IPS DF 19.7 (cell line): ENCODE data around the gene KY.

Source experiments
- DNase-seq: peaks from one replicate; pipeline ENCODE4 v3.0.0-alpha.2; 2013; ENCODE audit warnings: low read depth, low spot score

Gene KY, protein sequence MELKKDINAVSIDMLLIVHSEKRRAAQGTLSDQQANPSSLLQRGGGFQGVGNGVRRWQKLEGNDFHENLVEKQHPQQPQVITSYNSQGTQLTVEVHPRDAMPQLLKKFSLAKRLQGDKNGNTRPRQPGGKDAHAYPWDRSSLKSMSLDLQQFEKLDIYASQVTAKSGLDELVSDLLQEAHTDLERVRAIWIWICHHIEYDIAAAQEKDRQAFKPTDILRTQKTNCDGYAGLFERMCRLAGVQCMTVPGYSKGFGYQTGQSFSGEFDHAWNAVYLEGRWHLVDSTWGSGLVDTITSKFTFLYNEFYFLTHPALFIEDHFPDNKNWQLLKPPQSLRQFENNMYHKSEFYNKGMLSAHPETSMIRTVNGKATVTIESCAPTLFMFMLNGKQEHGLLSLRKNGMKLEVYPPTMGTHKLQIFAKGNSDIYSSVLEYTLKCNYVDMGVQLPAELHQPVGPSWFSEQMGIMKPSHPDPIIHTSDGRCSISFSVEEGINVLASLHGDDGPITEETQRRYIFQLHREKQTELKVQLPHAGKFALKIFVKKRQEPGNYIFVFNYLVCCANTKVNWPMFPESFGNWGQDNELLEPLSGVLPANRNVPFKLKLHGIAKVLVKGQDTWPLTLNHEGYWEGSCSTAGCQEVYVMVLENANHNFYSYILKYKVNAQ

GRCh38 chr3:134650431-134651346, at the start of gene KY:
KY (minus strand) TSS chr3:134651022; CDS start chr3:134650960, 62 bp downstream.
- DNase-seq, result no peak

GRCh38 chr3:134699721-134700120, 48.9 kb upstream of the KY start:
- no peak for DNase-seq

- no peak for DNase-seq
These were observed 48.4 kb upstream of the KY start for GRCh38 chr3:134699141-134699711.

- no peak for DNase-seq
These were observed 47.2 kb upstream of the KY start for GRCh38 chr3:134697830-134698689.

- DNase-seq, result no peak
These were observed 45.3 kb upstream of the KY start for GRCh38 chr3:134696155-134696554.

DNA sequence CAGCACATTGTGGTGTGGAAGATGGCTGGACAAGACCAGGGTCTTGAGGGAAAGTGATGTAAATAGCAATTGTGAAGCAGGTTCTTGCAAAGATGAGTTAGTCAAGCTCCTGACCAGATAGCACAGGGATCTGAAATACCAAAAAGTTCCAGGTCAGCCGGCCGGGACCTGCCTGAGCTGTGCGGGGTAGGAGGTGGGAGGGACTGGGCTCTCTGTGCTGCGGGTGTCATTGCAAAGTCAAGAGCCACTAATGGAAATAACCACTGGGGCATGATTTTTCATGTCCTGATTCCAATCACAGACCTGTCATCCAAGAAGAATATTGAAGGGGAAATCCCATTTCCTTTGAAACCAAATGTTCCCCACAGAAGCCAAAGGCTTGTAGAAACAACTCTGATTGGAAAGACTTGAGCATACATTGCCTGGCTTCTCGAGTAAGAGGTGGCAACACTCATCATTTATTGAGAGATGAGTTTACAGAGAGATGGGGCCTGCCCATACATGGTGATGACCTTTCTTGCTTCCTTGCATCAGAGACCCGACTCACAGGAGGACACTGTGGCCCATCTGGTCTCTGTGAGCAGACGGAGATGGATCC, 44.2 kb upstream of the KY start:
- DNase-seq, result no peak

GRCh38 chr3:134694466-134694865, 43.6 kb upstream of the KY start:
- DNase-seq, result no peak

- DNase-seq, result no peak
These were observed 43.0 kb upstream of the KY start for GRCh38 chr3:134693804-134694203.

DNA sequence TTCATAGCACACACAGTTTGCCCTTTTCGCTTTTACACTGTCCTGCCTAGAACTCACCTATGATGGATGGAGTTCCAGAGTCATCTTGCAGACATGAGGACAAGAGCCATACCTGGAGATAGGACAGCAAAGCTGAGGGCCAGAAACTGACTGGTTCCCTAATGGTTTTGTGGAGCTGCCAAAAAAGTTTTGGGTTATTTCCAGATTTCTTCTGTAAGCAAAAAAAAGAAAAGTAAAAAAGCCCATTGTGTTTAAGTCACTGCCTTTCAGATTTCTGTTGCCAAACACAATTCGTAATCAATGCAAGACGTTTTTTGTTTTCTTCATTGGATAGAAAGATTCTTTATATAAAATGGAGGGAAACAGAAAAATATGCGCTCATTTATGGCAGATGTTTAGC, 42.4 kb upstream of the KY start:
- DNase-seq, result no peak

- no peak for DNase-seq
These were observed 39.4 kb upstream of the KY start for GRCh38 chr3:134690226-134690625.

DNA sequence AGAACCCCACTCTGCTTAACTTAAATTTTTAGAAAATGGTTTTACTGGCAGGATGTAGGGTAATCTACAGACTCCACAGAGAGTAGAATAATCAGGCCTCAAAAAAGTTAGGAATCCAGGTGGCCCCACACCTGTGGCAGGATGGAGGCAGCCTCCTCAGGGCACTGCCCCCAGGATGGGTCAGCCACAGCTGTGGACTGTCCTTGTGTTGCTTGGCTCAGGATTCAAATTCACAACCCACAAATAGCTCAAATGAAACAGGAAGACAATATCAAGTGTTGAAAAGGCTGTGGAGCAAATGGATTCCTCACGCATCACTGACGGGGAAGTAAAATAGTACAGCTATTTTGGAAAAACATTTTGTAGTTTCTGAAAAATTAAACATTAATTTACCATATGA, 36.8 kb upstream of the KY start:
- no peak for DNase-seq

DNA sequence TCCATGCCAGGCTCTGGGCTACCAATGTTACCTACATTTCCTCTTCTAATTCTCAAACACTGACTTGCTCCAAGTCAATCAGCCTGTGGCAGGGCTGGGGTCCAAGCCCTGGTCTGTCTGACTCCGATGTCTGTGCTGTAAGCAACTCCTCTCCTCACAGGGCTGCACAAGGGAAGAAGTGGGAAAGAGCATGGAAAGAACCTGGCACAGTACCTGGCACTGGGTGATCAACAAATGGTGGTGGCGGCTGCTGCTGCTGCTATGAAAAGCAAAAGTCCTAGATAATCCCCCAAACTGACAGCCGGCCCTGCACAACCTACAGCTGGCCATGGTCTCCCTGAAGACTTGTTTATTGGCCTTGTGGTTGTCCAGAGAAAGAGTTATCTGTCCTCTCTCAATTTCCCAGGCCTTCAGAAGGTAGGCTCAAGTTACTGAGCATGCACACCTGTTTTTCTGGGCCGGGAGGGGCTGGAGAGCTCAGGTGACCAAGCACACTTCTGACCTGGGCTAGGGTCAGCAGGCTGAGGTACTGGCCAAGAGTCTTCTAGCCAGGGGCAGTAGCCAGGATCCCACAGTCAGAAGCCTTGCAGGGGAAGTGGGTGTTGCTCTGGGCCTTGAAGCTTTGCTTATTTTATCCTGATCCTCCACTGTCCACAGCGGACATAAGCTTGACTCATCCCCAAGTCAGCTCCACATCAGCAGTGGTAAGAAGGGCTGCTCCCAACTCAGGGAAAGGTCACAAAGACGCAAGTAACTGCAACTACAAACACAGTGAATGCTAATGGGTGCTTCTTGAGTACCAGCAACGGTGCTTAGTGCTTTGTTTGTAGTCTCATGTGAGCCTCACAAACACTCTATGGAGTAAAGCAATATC, 35.3 kb upstream of the KY start:
- no peak for DNase-seq

GRCh38 chr3:134682196-134682880, 31.5 kb upstream of the KY start:
- DNase-seq, result no peak

- no peak for DNase-seq
These were observed 30.7 kb upstream of the KY start for GRCh38 chr3:134681522-134681900.

- no peak for DNase-seq
These were observed 30.1 kb upstream of the KY start for GRCh38 chr3:134680796-134681521.

GRCh38 chr3:134677987-134678308, 27.1 kb upstream of the KY start:
- no peak for DNase-seq

DNA sequence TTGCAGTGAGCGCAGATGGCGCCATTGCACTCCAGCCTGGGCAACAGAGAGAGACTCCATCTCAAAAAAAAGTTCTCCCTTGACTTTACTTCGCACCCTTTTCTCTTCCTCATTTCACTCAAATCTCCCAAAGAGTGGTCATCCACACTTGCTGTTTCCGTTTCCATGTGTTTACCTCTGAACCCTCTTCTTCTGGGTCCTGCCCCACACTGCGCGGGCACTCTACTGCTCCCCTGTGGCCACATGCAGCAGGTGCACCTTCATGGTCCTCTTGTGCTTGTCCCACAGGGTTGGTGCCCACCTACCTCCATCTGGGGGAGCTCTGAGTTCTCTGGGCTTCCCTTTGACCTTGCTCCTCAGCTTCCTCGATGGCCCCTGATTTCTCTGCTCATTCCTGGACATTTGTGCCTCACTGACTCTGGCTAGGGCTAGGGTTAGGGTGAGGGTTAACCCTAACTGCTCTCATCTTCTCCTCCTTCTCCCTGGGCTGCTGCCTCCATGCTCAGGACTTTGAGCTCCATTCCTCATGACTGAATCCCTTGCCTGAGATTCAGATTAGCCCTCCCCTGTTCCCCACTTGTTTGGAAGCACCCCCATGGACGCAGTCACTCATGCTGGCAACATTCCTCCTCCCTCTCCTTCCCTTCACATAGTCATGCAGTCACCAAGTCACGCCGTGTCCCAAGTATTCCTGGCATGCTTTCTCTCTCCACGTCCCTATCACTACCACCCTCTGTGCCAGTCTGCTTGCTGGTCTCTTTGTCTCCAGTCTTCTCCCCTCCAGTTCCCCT, 26.6 kb upstream of the KY start:
- peak; percentile 25 for DNase-seq
